IPS-18c (cell line): ENCODE measurements around the gene ZYG11B.
"Not testable (repeated sequence)": the region's sequence is repeated elsewhere in the genome, so short reads cannot be mapped to it uniquely, and the experiment has no call there.

Experiments
- H3K4me3 ChIP-seq: 2 replicates; pipeline ENCODE4 v1.7.0; 2013; ENCODE audit warnings: low read depth, mild to moderate bottlenecking, low read length, moderate library complexity; ENCODE audit not compliant: insufficient read depth
- H3K9me3 ChIP-seq: one replicate; pipeline ENCODE4 v1.6.1; 2013; ENCODE audit warnings: mild to moderate bottlenecking, low read length, moderate library complexity; ENCODE audit not compliant: control insufficient read depth, insufficient read depth

The ZYG11B gene

DNA sequence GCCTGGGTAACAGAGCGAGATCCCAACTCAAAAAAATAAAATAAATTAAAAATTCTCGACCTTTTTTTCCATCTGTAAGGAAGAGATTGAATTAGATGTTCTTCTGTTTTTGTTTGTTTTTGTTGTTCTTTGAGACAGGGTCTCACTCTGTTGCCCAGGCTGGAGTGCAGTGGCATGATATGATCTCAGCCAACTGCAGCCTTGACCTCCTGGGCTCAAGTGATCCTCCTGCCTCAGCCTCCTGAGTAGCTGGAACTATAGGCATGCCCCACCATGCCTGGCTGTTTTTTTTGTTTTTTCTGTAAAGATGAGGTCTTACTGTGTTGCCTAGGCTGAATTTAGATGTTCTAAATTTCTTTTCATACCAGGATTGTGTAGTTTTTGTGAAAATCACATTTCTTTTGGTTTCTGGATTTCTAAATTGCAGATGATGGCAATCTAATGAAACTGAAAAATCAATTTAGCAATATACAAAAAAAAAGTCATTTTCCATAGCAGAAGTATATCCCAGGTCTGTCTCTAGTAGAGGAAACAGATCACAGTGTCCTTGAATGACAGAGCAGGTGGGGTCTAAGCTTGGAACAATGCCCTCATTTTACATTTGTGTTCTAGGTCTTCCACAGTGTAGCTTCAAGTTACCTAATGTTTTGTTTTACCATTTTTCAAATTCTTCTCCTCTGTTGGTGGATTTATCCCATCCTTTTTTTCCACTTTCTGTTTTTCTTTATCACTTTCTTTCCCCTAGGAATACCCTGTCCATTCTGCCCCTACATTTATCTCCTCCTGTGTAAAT, 136.6 kb downstream of the ZYG11B start:
- no peaks in the 10 kb centered on the region for H3K9me3 ChIP-seq
- no peak overlapping the region for H3K4me3 ChIP-seq

GRCh38 chr1:52867087-52867863, 141.0 kb downstream of the ZYG11B start:
- H3K4me3 ChIP-seq = no peak overlapping the region
- H3K9me3 ChIP-seq = no peaks in the 10 kb centered on the region

DNA sequence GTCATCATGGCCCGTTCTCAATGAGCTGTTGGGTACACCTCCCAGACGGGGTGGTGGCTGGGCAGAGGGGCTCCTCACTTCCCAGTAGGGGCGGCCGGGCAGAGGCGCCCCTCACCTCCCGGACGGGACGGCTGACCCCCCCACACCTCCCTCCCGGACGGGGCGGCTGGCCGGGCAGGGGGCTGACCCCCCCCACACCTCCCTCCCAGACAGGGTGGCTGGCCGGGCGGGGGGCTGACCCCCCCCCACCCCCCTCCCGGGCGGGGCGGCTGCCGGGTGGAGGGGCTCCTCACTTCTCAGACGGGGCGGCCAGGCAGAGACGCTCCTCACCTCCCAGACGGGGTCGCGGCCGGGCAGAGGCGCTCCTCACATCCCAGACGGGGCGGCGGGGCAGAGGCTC, 143.5 kb downstream of the ZYG11B start:
- H3K4me3 ChIP-seq, H3K9me3 ChIP-seq: not testable (repeated sequence)

DNA sequence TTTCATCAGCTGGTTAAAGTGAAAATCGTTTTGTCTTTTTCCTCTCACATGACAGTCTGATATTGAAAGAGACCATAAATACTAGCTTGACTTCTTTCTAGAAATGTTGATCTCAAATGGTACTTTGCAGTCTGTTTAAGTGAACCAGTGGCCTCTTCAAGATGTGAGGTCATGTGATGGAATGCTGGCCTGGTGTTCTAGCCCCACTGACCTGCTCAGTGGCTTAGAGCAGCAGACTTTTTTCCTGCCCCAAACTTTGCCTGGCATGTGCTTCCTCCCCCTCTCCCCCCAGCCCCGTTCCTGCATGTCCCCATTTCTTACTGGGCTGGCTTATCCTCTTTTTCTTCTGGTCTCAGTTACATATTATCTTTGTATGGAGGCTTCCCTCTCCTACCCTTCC, 150.6 kb downstream of the ZYG11B start:
- Histone ChIP-seq H3K9me3 (no peaks in the 10 kb centered on the region), H3K4me3 (no peak overlapping the region)
